ENCODE measurements around the gene RNF112.

DNA sequence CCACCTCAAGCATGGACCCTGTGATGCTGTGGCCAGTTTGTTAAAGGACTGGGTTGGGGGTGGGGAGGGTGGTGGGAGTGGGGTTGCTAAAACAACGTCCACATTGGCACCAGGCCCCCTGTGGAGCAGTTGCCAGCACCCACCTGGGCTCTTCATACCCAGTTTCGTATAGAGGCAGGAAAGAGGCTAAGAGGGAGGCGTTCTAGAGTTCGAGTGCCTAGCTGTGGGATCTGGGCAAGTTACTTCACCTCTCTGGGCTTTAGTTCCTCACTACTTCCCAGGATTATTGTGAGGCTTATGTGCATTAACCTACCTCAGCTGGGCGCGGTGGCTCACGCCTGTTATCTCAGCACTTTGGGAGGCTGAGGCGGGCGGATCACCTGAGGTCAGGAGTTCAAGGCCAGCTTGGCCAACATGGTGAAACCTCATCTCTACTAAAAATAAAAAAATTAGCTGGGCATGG lies 25.5 kb upstream of the RNF112 start:
- TF ChIP-seq YY1 (IDR thresholded peaks at IDR 0.05; ENCODE audit: insufficient read depth, insufficient read length) = no peak
- TF ChIP-seq SUZ12 (IDR thresholded peaks at IDR 0.05; ENCODE audit: extremely low read depth, insufficient read depth, insufficient read length) = no peak
